ENCODE results near the gene PYHIN1. TPM values are rescaled to one million over a fixed set of nuclear protein-coding genes. Genes with fewer than 3 reads are reported as not detected.
A peak's percentile ranks its signal among the peaks of the same experiment; 100 is the strongest.
"Not testable (repeated sequence)": the region's sequence is repeated elsewhere in the genome, so short reads cannot be mapped to it uniquely, and the experiment has no call there.

PYHIN1 gene
- total and polyA plus RNA-seq, 7 donors, result 0.36 to 3.5 (median 0.83) TPM; not detected in 2

DNA sequence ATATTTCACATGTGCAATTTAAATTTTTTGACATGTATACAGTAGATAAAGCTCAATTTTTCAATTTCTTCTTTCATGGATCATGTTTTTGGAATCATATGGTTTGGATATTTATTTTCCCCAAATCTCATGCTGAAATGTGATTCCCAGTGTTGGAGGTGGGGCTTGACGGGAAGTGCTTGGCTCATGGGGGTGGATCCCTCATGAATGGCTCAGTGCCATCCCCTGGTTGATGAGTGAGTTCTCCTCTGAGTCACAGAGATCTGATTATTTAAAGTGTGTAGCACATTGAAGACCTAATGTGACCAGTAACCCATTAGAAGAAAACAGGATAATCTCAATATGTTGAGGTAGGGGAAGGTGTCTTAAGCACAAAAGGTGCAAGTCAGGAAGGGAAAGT is 69.3 kb downstream of the PYHIN1 start:
- H3K9me3 ChIP-seq, result no peaks in the 10 kb centered on the region
- intact Hi-C loops (cut with DNase I), result loop anchor here (10.0 kb wide), 1 partner anchor 1036 kb away; no protein-coding TSS in a partner anchor
- H3K4me1 ChIP-seq, result peaks cover 0 to 32% (median 22%) of the 10 kb centered on the region in 4 donors
- H3K27me3 ChIP-seq, result no peaks in the 10 kb centered on the region
- DNase-seq, result peak; percentile 95
- H3K4me3 ChIP-seq, result peak overlapping the region; percentile 36 to 52 (median 44)
- no peaks in the 10 kb centered on the region for H3K36me3 ChIP-seq
- TF ChIP-seq POLR2A (IDR thresholded peaks at IDR 0.05), result no peak
- TF ChIP-seq CTCF (IDR thresholded peaks at IDR 0.05), result no peak
- peak; percentile 41 to 79 (median 44) for TF ChIP-seq POLR2AphosphoS5 (IDR thresholded peaks at IDR 0.05)
- no peak for TF ChIP-seq EP300 (IDR thresholded peaks at IDR 0.05)
- peak overlapping the region; percentile 81 to 86 (median 84) for H3K27ac ChIP-seq
- 9 to 49% methylated on average over 1 of the region's 1 CpG for WGBS, 2 donors

GRCh38 chr1:159005161-159005560 is 73.8 kb downstream of the PYHIN1 start:
- H3K4me1 ChIP-seq, result peaks cover 0 to 34% (median 18%) of the 10 kb centered on the region in 4 donors
- H3K4me3 ChIP-seq, result no peak overlapping the region
- no peak for DNase-seq
- intact Hi-C loops (cut with DNase I), result loop anchor here (10.0 kb wide), 1 partner anchor 1040 kb away; no protein-coding TSS in a partner anchor
- no peak for TF ChIP-seq POLR2AphosphoS5 (IDR thresholded peaks at IDR 0.05)
- no peak for TF ChIP-seq CTCF (IDR thresholded peaks at IDR 0.05)
- TF ChIP-seq POLR2A (IDR thresholded peaks at IDR 0.05), result no peak
- TF ChIP-seq EP300 (IDR thresholded peaks at IDR 0.05), result no peak
- no peaks in the 10 kb centered on the region for H3K36me3 ChIP-seq
- H3K27ac ChIP-seq, result peak overlapping the region in 3 of 4 donors; percentile 44 to 60 (median 49)
- H3K27me3 ChIP-seq, result no peaks in the 10 kb centered on the region
- H3K9me3 ChIP-seq, result no peaks in the 10 kb centered on the region

- 42 to 55% methylated on average over 6 of the region's 6 CpGs for WGBS, 2 donors
- H3K36me3 ChIP-seq, result no peaks in the 10 kb centered on the region
- intact Hi-C loops (cut with DNase I), result loop anchor here (10.0 kb wide), 1 partner anchor 1041 kb away; no protein-coding TSS in a partner anchor
- peak overlapping the region in 3 of 4 donors; percentile 44 to 60 (median 49) for H3K27ac ChIP-seq
- no peaks in the 10 kb centered on the region for H3K27me3 ChIP-seq
- no peaks in the 10 kb centered on the region for H3K9me3 ChIP-seq
- peak in 1 of 4 donors; percentile 27 for TF ChIP-seq POLR2AphosphoS5 (IDR thresholded peaks at IDR 0.05)
- TF ChIP-seq CTCF (IDR thresholded peaks at IDR 0.05), result no peak
- no peak for DNase-seq
- no peak overlapping the region for H3K4me3 ChIP-seq
- H3K4me1 ChIP-seq, result peaks cover 0 to 29% (median 15%) of the 10 kb centered on the region in 4 donors
Measured at GRCh38 chr1:159005676-159006075, 74.3 kb downstream of the PYHIN1 start.

GRCh38 chr1:159006210-159006807 is 75.0 kb downstream of the PYHIN1 start:
- H3K27me3 ChIP-seq, H3K4me3 ChIP-seq, H3K36me3 ChIP-seq, H3K9me3 ChIP-seq, DNase-seq: not testable (repeated sequence)
- intact Hi-C loops (cut with DNase I), result loop anchor here (10.0 kb wide), 1 partner anchor 1042 kb away; no protein-coding TSS in a partner anchor
- Histone ChIP-seq H3K27ac (peak overlapping the region in 3 of 4 donors; percentile 44 to 60 (median 49)), H3K4me1 (peaks cover 0 to 22% (median 10%) of the 10 kb centered on the region in 4 donors)
- WGBS, 2 donors, result 30 to 73% methylated on average over 11 of the region's 11 CpGs

DNA sequence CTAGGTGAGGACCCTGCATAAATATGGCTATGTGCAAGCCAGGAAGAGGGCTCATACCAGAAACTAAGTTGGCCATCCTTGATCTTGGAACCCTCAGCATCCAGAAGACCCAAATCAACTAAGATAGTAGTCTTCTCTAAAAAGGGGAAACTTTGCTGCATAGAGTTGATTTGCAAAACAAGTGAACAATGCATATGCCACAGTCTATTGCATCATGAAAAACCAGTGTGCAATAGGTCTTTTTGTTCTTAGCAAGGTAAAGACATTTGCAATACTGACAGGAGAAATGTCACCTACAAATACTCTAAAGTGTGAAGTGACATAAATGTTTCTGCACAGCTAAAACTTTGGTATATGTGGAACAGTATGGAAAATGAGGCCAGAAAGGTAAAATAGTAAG is 76.4 kb downstream of the PYHIN1 start:
- intact Hi-C loops (cut with DNase I), result loop anchor here (10.0 kb wide), 1 partner anchor 1043 kb away; no protein-coding TSS in a partner anchor
- no peaks in the 10 kb centered on the region for H3K36me3 ChIP-seq
- TF ChIP-seq CTCF (IDR thresholded peaks at IDR 0.05) (no peak), EP300 (IDR thresholded peaks at IDR 0.05) (no peak)

More for the DNA sequence above, 76.4 kb downstream of the PYHIN1 start:
- Histone ChIP-seq H3K27me3 (no peaks in the 10 kb centered on the region), H3K9me3 (no peaks in the 10 kb centered on the region), H3K27ac (no peak overlapping the region), H3K4me3 (no peak overlapping the region), H3K4me1 (peaks cover 0 to 8% (median 6%) of the 10 kb centered on the region in 4 donors)
- DNase-seq, result no peak
